Measurements from ENCODE around the gene PPP4R3A.
"Not testable (repeated sequence)": the region's sequence is repeated elsewhere in the genome, so short reads cannot be mapped to it uniquely, and the experiment has no call there.

PPP4R3A gene

GRCh38 chr14:91516663-91517388 lies 6.7 kb upstream of the PPP4R3A start:
- TF ChIP-seq POLR2A (IDR thresholded peaks at IDR 0.05; ENCODE audit: low read length) (no peak), GATA1 (IDR thresholded peaks at IDR 0.05; ENCODE audit: low read depth, low read length) (no peak)
- no peak for DNase-seq

- no peak for TF ChIP-seq POLR2A (IDR thresholded peaks at IDR 0.05; ENCODE audit: low read length)
- TF ChIP-seq GATA1 (IDR thresholded peaks at IDR 0.05; ENCODE audit: low read depth, low read length) = no peak
- DNase-seq = peak in 1 of 2 experiments; percentile 27
Observed at GRCh38 chr14:91515979-91516378, 5.9 kb upstream of the PPP4R3A start.

GRCh38 chr14:91511043-91511383 lies 903 bp upstream of the PPP4R3A start:
- DNase-seq = no peak
- TF ChIP-seq GATA1 (IDR thresholded peaks at IDR 0.05; ENCODE audit: low read depth, low read length) (no peak), POLR2A (IDR thresholded peaks at IDR 0.05; ENCODE audit: low read length) (no peak)

- no peak for TF ChIP-seq POLR2A (IDR thresholded peaks at IDR 0.05; ENCODE audit: low read length)
- TF ChIP-seq GATA1 (IDR thresholded peaks at IDR 0.05; ENCODE audit: low read depth, low read length) = no peak
- no peak for DNase-seq
Observed at GRCh38 chr14:91509878-91510170, 286 bp downstream of the PPP4R3A start.

- peak; percentile 65 to 81 for DNase-seq
- TF ChIP-seq POLR2A (IDR thresholded peaks at IDR 0.05; ENCODE audit: low read length) (no peak), GATA1 (IDR thresholded peaks at IDR 0.05; ENCODE audit: low read depth, low read length) (no peak)
Observed at GRCh38 chr14:91509083-91509877, 830 bp downstream of the PPP4R3A start.

- no peak for TF ChIP-seq GATA1 (IDR thresholded peaks at IDR 0.05; ENCODE audit: low read depth, low read length)
- no peak for TF ChIP-seq POLR2A (IDR thresholded peaks at IDR 0.05; ENCODE audit: low read length)
Observed at GRCh38 chr14:91508105-91508504, 2.0 kb downstream of the PPP4R3A start.

GRCh38 chr14:91506226-91506625 lies 3.9 kb downstream of the PPP4R3A start:
- TF ChIP-seq POLR2A (IDR thresholded peaks at IDR 0.05; ENCODE audit: low read length) (no peak), GATA1 (IDR thresholded peaks at IDR 0.05; ENCODE audit: low read depth, low read length) (no peak)
- DNase-seq = no peak

More at GRCh38 chr14:91508105-91508504, 2.0 kb downstream of the PPP4R3A start:
- no peak for DNase-seq

GRCh38 chr14:91503000-91503504 lies 7.1 kb downstream of the PPP4R3A start:
- TF ChIP-seq GATA1 (IDR thresholded peaks at IDR 0.05; ENCODE audit: low read depth, low read length) = no peak
- no peak for TF ChIP-seq POLR2A (IDR thresholded peaks at IDR 0.05; ENCODE audit: low read length)
- no peak for DNase-seq

- no peak for DNase-seq
- TF ChIP-seq GATA1 (IDR thresholded peaks at IDR 0.05; ENCODE audit: low read depth, low read length) (no peak), POLR2A (IDR thresholded peaks at IDR 0.05; ENCODE audit: low read length) (no peak)
Observed at GRCh38 chr14:91501951-91502930, 7.9 kb downstream of the PPP4R3A start.

- no peak for DNase-seq
- TF ChIP-seq POLR2A (IDR thresholded peaks at IDR 0.05; ENCODE audit: low read length) = no peak
- TF ChIP-seq GATA1 (IDR thresholded peaks at IDR 0.05; ENCODE audit: low read depth, low read length) = no peak
Observed at GRCh38 chr14:91501348-91501747, 8.8 kb downstream of the PPP4R3A start.

GRCh38 chr14:91496790-91497189 lies 13.3 kb downstream of the PPP4R3A start:
- no peak for DNase-seq
- no peak for TF ChIP-seq POLR2A (IDR thresholded peaks at IDR 0.05; ENCODE audit: low read length)
- TF ChIP-seq GATA1 (IDR thresholded peaks at IDR 0.05; ENCODE audit: low read depth, low read length) = no peak

GRCh38 chr14:91494392-91495065 lies 15.6 kb downstream of the PPP4R3A start:
- not testable (repeated sequence) for DNase-seq

- TF ChIP-seq GATA1 (IDR thresholded peaks at IDR 0.05; ENCODE audit: low read depth, low read length) = no peak
- no peak for TF ChIP-seq POLR2A (IDR thresholded peaks at IDR 0.05; ENCODE audit: low read length)
- DNase-seq = peak; percentile 17 to 26
Observed at GRCh38 chr14:91493169-91493568, 16.9 kb downstream of the PPP4R3A start.

Measured in erythroblast (primary cell).